ENCODE measurements around the gene QRICH1.
A peak's percentile ranks its signal among the peaks of the same experiment; 100 is the strongest.

The QRICH1 gene

DNA sequence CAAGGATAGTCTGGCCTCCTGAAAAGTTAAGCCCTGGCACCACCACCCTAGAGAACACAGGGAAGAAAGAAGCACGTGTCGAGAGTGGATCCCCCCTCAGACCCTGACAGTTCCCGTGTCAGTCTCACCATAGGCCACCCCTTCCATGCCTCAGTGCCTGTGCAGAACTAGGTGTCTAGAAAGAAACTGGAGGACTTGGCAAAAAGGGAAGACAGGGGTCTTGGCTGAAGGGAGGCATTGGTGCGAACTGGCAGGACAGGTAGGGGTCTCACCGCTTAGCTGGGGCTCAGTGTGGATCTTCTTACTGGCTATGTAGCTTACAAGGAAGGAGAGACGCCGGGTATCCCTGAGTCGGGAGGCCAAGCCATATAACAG, 10.2 kb upstream of the QRICH1 start:
- H4K20me1 ChIP-seq (ENCODE audit: control insufficient read depth, insufficient read depth, low read depth, low read length), result no peaks in the 10 kb centered on the region
- H3K4me2 ChIP-seq (ENCODE audit: low read length), result peak overlapping the region; percentile 96
- TF ChIP-seq, protein P1, sequence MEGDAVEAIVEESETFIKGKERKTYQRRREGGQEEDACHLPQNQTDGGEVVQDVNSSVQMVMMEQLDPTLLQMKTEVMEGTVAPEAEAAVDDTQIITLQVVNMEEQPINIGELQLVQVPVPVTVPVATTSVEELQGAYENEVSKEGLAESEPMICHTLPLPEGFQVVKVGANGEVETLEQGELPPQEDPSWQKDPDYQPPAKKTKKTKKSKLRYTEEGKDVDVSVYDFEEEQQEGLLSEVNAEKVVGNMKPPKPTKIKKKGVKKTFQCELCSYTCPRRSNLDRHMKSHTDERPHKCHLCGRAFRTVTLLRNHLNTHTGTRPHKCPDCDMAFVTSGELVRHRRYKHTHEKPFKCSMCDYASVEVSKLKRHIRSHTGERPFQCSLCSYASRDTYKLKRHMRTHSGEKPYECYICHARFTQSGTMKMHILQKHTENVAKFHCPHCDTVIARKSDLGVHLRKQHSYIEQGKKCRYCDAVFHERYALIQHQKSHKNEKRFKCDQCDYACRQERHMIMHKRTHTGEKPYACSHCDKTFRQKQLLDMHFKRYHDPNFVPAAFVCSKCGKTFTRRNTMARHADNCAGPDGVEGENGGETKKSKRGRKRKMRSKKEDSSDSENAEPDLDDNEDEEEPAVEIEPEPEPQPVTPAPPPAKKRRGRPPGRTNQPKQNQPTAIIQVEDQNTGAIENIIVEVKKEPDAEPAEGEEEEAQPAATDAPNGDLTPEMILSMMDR (IDR thresholded peaks at IDR 0.05; ENCODE audit: low read depth, low read length, poor library complexity, severe bottlenecking), result no peak
- TF ChIP-seq EZH2phosphoT487 (IDR thresholded peaks at IDR 0.05; ENCODE audit: borderline replicate concordance, low read length), result no peak

DNA sequence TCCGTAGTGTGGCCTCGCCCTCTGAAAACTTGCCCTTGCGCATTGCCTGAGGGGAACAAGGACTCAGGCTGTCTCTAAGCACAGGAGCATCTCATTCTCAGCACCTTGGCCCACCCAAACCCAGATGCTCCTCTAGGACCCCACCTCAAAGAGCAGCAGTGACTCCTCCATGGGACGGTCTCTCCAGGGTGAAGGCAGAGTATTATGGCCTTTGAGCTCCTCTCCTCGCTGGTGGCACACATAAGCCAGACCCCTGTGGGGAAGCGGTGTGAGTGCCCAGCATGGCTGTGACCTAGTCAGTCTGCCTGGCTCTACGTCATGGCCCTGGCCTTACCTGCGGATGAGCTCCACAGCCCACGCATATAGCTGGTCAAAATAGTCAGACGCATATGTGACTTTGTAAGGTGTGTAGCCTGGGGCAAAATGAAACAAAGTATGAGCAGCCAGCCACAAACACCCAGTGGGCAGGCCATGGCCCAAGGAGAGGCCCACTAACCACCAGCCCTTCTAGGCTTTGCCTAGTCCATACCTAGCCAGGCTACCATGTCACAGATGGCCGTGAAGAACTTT, 6.3 kb upstream of the QRICH1 start:
- no peaks in the 10 kb centered on the region for H3K27me3 ChIP-seq (ENCODE audit: control insufficient read depth, low read length)
- no peak overlapping the region for H3K4me2 ChIP-seq (ENCODE audit: low read length)
- H3K36me3 ChIP-seq (ENCODE audit: control insufficient read depth, low read length), result peaks cover 80% of the 10 kb centered on the region
- no peaks in the 10 kb centered on the region for H3F3A ChIP-seq (ENCODE audit: control insufficient read depth, insufficient read depth)
- TF ChIP-seq, protein P1 (IDR thresholded peaks at IDR 0.05; ENCODE audit: low read depth, low read length, poor library complexity, severe bottlenecking), result no peak
- no peak for TF ChIP-seq EZH2phosphoT487 (IDR thresholded peaks at IDR 0.05; ENCODE audit: borderline replicate concordance, low read length)
- H3K4me1 ChIP-seq (ENCODE audit: control insufficient read depth, low read length), result peaks cover 15% of the 10 kb centered on the region
- no peaks in the 10 kb centered on the region for H4K20me1 ChIP-seq (ENCODE audit: control insufficient read depth, insufficient read depth, low read depth, low read length)
- H3K27ac ChIP-seq (ENCODE audit: low read depth, low read length), result no peak overlapping the region
- H3K9me3 ChIP-seq (ENCODE audit: control insufficient read depth, insufficient read depth, low read length), result no peaks in the 10 kb centered on the region
- H3K9me2 ChIP-seq (replicated peaks; ENCODE audit: control insufficient read depth, low read length), result no peaks in the 10 kb centered on the region
- no peak overlapping the region for H3K4me3 ChIP-seq (ENCODE audit: low read length)
- H3K79me2 ChIP-seq (ENCODE audit: control insufficient read depth, low read length), result peaks cover 28% of the 10 kb centered on the region

More for the DNA sequence above, 10.2 kb upstream of the QRICH1 start:
- H3K9me3 ChIP-seq (ENCODE audit: control insufficient read depth, insufficient read depth, low read length), result no peaks in the 10 kb centered on the region
- H3F3A ChIP-seq (ENCODE audit: control insufficient read depth, insufficient read depth), result peaks cover 4% of the 10 kb centered on the region; the same call in 1 of the 2 replicates
- H3K9me2 ChIP-seq (replicated peaks; ENCODE audit: control insufficient read depth, low read length), result no peaks in the 10 kb centered on the region
- peaks cover 29% of the 10 kb centered on the region for H3K79me2 ChIP-seq (ENCODE audit: control insufficient read depth, low read length)
- no peaks in the 10 kb centered on the region for H3K27me3 ChIP-seq (ENCODE audit: control insufficient read depth, low read length)
- peaks cover 21% of the 10 kb centered on the region for H3K4me1 ChIP-seq (ENCODE audit: control insufficient read depth, low read length)
- H3K27ac ChIP-seq (ENCODE audit: low read depth, low read length), result peak overlapping the region; percentile 64
- H3K4me3 ChIP-seq (ENCODE audit: low read length), result peak overlapping the region; percentile 85
- peaks cover 67% of the 10 kb centered on the region for H3K36me3 ChIP-seq (ENCODE audit: control insufficient read depth, low read length)

DNA sequence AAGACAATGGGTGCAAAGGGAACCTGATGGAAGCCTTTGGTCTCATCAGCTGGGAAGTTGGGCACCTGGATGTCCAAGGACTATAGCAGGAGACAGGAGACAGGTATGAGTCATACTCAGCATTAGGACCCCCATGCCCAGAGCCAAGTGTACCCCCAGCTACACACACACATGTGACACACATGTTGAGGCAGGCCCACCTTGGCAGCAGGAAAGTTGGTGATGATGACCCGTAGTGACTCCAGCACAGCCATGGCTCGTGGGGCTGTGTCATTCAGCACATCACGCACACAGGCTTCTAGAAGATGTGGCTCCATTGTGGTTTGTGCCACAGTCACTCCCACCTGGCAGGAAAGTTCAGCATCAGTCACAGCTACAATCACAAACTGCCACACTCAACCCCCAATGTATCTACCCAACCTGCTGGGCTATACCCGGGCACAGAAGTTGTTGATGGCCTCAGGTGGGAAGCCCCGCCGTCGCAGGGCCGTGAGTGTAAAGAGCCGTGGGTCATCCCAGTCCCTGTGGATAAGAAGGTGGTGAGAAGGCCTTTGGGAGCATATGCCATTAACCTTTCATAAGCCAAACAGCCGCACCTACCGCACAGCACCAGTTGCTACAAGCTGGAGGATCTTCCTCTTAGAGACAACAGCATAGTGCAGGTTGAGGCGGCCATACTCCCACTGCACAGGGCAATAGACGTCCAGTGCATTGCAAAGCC, 5.2 kb upstream of the QRICH1 start:
- H3K4me2 ChIP-seq (ENCODE audit: low read length), result no peak overlapping the region
- no peak overlapping the region for H3K4me3 ChIP-seq (ENCODE audit: low read length)
- H3K9me3 ChIP-seq (ENCODE audit: control insufficient read depth, insufficient read depth, low read length), result no peaks in the 10 kb centered on the region
- peaks cover 19% of the 10 kb centered on the region for H3K79me2 ChIP-seq (ENCODE audit: control insufficient read depth, low read length)
- peaks cover 3% of the 10 kb centered on the region; the same call in 1 of the 2 replicates for H3F3A ChIP-seq (ENCODE audit: control insufficient read depth, insufficient read depth)
- H4K20me1 ChIP-seq (ENCODE audit: control insufficient read depth, insufficient read depth, low read depth, low read length), result no peaks in the 10 kb centered on the region
- H3K36me3 ChIP-seq (ENCODE audit: control insufficient read depth, low read length), result peaks cover 75% of the 10 kb centered on the region
- no peaks in the 10 kb centered on the region for H3K9me2 ChIP-seq (replicated peaks; ENCODE audit: control insufficient read depth, low read length)
- no peak for TF ChIP-seq EZH2phosphoT487 (IDR thresholded peaks at IDR 0.05; ENCODE audit: borderline replicate concordance, low read length)
- TF ChIP-seq, protein P1 (IDR thresholded peaks at IDR 0.05; ENCODE audit: low read depth, low read length, poor library complexity, severe bottlenecking), result no peak
- H3K27me3 ChIP-seq (ENCODE audit: control insufficient read depth, low read length), result no peaks in the 10 kb centered on the region
- no peak overlapping the region for H3K27ac ChIP-seq (ENCODE audit: low read depth, low read length)
- H3K4me1 ChIP-seq (ENCODE audit: control insufficient read depth, low read length), result peaks cover 19% of the 10 kb centered on the region

All from DOHH2 (cell line).